Psoas muscle (tissue), 8 donors: ENCODE results near the gene CDKN3. TPM values are rescaled to one million over a fixed set of nuclear protein-coding genes. Genes with fewer than 3 reads are reported as not detected.
A peak's percentile ranks its signal among the peaks of the same experiment; 100 is the strongest.

Source experiments
- ATAC-seq, 4 donors: fragments of 200-7000 bp; cut with Tn5 transposase; one replicate each; pipeline ENCODE4 v1.9.1; 2020; ENCODE audit warnings: moderate library complexity in 3 of 4, mild to moderate bottlenecking in 2 of 4
- DNase-seq, 2 donors: peaks; one replicate each; pipeline ENCODE4 v3.0.0-alpha.2; 2020
- H3K27ac ChIP-seq: fragments of 200-600 bp; one replicate; pipeline ENCODE4 v1.8.0; 2022
- H3K27me3 ChIP-seq, 3 donors: fragments of 200-600 bp in 1 of 3; one replicate each; pipeline versions ENCODE4 v1.6.1 to v1.8.0; 2013 to 2022; ENCODE audit warnings: low read length in 2 of 3, mild to moderate bottlenecking in 2 of 3, moderate library complexity in 1 of 3; ENCODE audit not compliant: insufficient read depth in 3 of 3
- H3K36me3 ChIP-seq, 2 donors: fragments of 200-600 bp in 1 of 2; one replicate each; pipeline versions ENCODE4 v1.6.1 to v1.8.0; 2013 to 2022; ENCODE audit warnings: low read depth in 1 of 2, mild to moderate bottlenecking in 1 of 2, moderate library complexity in 1 of 2; ENCODE audit not compliant: insufficient read depth in 1 of 2
- H3K4me1 ChIP-seq: fragments of 200-600 bp; one replicate; pipeline ENCODE4 v1.8.0; 2022
- H3K4me3 ChIP-seq: fragments of 200-600 bp; one replicate; pipeline ENCODE4 v1.8.0; 2022; ENCODE audit warnings: mild to moderate bottlenecking
- H3K9me3 ChIP-seq: fragments of 200-600 bp; one replicate; pipeline ENCODE4 v1.8.0; 2022
- CTCF ChIP-seq: fragments of 200-600 bp; IDR thresholded peaks from one replicate; pipeline ENCODE4 v1.8.0; 2022; ENCODE audit warnings: antibody characterized with exemption
- WGBS, 3 donors: extraction: QIAGEN DNeasy Blood & Tissue Kit; methylation state at CpG; one replicate each; pipeline versions ENCODE4 v1.1.6 to v1.1.7; 2013; 5-methylcytosine and 5-hydroxymethylcytosine counted together
- intact Hi-C, 2 donors: fragments of 100-400 bp; cut with DNase I; formaldehyde crosslinking; loops; one replicate each; pipeline versions ENCODE4 v1.11.0 to v1.14.2; 2022
- polyA plus RNA-seq, 3 donors: library from polyadenylated mRNA; stranded (reverse); fragments of 200-250 nt; gene quantifications; one replicate each; pipeline ENCODE4 v1.2.3, GENCODE V29; 2013
- total RNA-seq, 4 donors: library from RNA; stranded (reverse); fragmentation: NEBNext Ultra II Directional in 2 of 4; extraction: Animal tissue kit (Norgen Biotek cat#: 25700) in 2 of 4; gene quantifications; one replicate each; pipeline versions ENCODE4 v1.2.1 to v1.2.4, GENCODE V29; 2021 to 2023
- donor health status: healthy with polysubstance abuse.
- donor health status: DM: no; HTN: no; CAD: no; lungs with moderate emphysema.
- donor health status: Bipolar disorder and iron deficiency.
- donor health status: healthy.
- donor health status: DM: yes; HTN: yes; CAD: no.
- donor health status: DM: no; HTN: no; CAD: no.
- donor health status: DM: no; HTN: no; CAD: no.
- donor health status: DM: yes; HTN: yes; CAD: no.

Gene CDKN3
- total and polyA plus RNA-seq, 7 donors = 1.4 to 6.0 (median 1.9) TPM

GRCh38 chr14:54410215-54410614, 13.4 kb downstream of the CDKN3 start:
- Histone ChIP-seq H3K36me3 (no peaks in the 10 kb centered on the region), H3K27ac (no peak overlapping the region), H3K27me3 (no peaks in the 10 kb centered on the region), H3K4me3 (no peak overlapping the region), H3K9me3 (no peaks in the 10 kb centered on the region), H3K4me1 (no peaks in the 10 kb centered on the region)
- ATAC-seq (no peak), DNase-seq (no peak)
- intact Hi-C loops = no loop called here
- 95 to 99% (median 97%) methylated on average over 1 of the region's 1 CpG for WGBS, 3 donors
- TF ChIP-seq CTCF = no peak

- 94 to 95% (median 95%) methylated on average over 3 of the region's 3 CpGs for WGBS, 3 donors
- ATAC-seq = no peak
These were observed 14.6 kb downstream of the CDKN3 start for GRCh38 chr14:54411371-54411770.

GRCh38 chr14:54420478-54421142, 23.8 kb downstream of the CDKN3 start:
- WGBS, 3 donors = 45 to 55% (median 52%) methylated on average over 7 of the region's 7 CpGs
- Histone ChIP-seq H3K36me3 (peaks cover 0 to 10% of the 10 kb centered on the region in 2 donors), H3K4me3 (no peak overlapping the region), H3K4me1 (no peaks in the 10 kb centered on the region), H3K27me3 (no peaks in the 10 kb centered on the region), H3K9me3 (no peaks in the 10 kb centered on the region), H3K27ac (no peak overlapping the region)
- TF ChIP-seq CTCF = peak; percentile 46
- ATAC-seq = no peak
- DNase-seq = no peak
- intact Hi-C loops = no loop called here

More at GRCh38 chr14:54411371-54411770, 14.6 kb downstream of the CDKN3 start:
- no peaks in the 10 kb centered on the region for H3K9me3 ChIP-seq
- H3K4me1 ChIP-seq = no peaks in the 10 kb centered on the region
- no peak for DNase-seq
- no peak overlapping the region for H3K27ac ChIP-seq
- no peak overlapping the region for H3K4me3 ChIP-seq
- TF ChIP-seq CTCF = no peak
- no peaks in the 10 kb centered on the region for H3K36me3 ChIP-seq
- intact Hi-C loops = no loop called here
- no peaks in the 10 kb centered on the region for H3K27me3 ChIP-seq

- H3K4me3 ChIP-seq = no peak overlapping the region
- no peak for DNase-seq
- no peaks in the 10 kb centered on the region for H3K4me1 ChIP-seq
- no peak for ATAC-seq
- no peak for TF ChIP-seq CTCF
- intact Hi-C loops = no loop called here
- no peaks in the 10 kb centered on the region for H3K27me3 ChIP-seq
- H3K9me3 ChIP-seq = no peaks in the 10 kb centered on the region
- no peak overlapping the region for H3K27ac ChIP-seq
- H3K36me3 ChIP-seq = peaks cover 0 to 43% of the 10 kb centered on the region in 2 donors
These were observed 27.2 kb downstream of the CDKN3 start for GRCh38 chr14:54423991-54424390.

- Histone ChIP-seq H3K4me1 (no peaks in the 10 kb centered on the region), H3K27ac (no peak overlapping the region), H3K9me3 (no peaks in the 10 kb centered on the region), H3K4me3 (no peak overlapping the region), H3K27me3 (no peaks in the 10 kb centered on the region), H3K36me3 (peaks cover 0 to 48% of the 10 kb centered on the region in 2 donors)
- WGBS, 3 donors = 90 to 92% (median 92%) methylated on average over 4 of the region's 4 CpGs
- TF ChIP-seq CTCF = no peak
- intact Hi-C loops = no loop called here
- DNase-seq (no peak), ATAC-seq (no peak)
These were observed 27.7 kb downstream of the CDKN3 start for GRCh38 chr14:54424479-54424901.
